Body of pancreas (tissue), 4 donors: Measurements from ENCODE around the gene AGBL5.

Experiments
- CTCF ChIP-seq, 7 experiments: fragments of 450-650 bp in 4 of 7; fragments of 200-600 bp in 3 of 7; sonication (generic) in 3 of 7; IDR thresholded peaks; one replicate each; pipeline ENCODE4 v1.5.1; 2016 to 2019; ENCODE audit warnings: antibody characterized with exemption in 7 of 7
- POLR2A ChIP-seq, 3 donors: fragments of 450-650 bp; IDR thresholded peaks; one replicate each; pipeline ENCODE4 v1.6.1; 2016; ENCODE audit warnings: antibody characterized with exemption in 3 of 3, mild to moderate bottlenecking in 2 of 3

GRCh38 chr2:27039426-27039825 lies 12.0 kb upstream of the AGBL5 start:
- no peak for TF ChIP-seq CTCF (IDR thresholded peaks at IDR 0.05)
- TF ChIP-seq POLR2A (IDR thresholded peaks at IDR 0.05) = no peak
